OCI-LY7 (cell line): ENCODE measurements around the gene GCLC.

ENCODE experiments used
- EZH2phosphoT487 ChIP-seq: fragments of 200-600 bp; sonication (generic); IDR thresholded peaks from 2 replicates; pipeline ENCODE4 v1.6.1; 2018; ENCODE audit warnings: low read depth, borderline replicate concordance, mild to moderate bottlenecking, mixed run types, antibody characterized with exemption, low read length, moderate library complexity, mixed read lengths
- TF ChIP-seq, protein P1 (sequence below): fragments of 200-600 bp; sonication (generic); conservative IDR thresholded peaks from 2 replicates; pipeline ENCODE4 v1.5.1; 2014; ENCODE audit warnings: mild to moderate bottlenecking, antibody characterized with exemption, low read length, moderate library complexity, mixed read lengths

DNA sequence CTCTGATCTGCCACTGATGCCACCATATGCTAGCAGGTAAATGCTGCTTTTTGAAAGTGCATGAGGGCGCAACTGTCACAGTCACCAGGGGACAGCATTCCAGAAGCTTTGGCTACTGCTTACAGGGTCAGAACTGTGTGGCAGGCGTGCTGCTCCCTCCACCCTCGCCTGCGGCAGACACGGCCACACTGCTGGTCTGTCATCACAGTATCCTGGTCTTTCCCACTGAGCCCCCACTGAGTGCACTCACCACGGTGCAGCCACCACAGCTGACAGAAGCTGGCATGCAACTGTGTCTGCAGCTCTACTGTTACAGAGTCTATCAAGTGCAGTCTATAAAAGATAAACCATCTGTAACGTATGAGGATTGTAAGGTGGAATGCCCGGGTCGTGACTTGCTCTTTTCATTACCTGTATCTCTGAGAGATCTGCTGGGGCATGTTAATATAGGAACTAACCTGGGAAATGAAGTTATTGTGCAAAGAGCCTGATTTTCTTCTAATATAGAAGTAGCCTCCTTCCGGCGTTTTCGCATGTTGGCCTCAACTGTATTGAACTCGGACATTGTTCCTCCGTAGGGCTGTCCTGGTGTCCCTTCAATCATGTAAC is 24.5 kb downstream of the GCLC start:
- TF ChIP-seq EZH2phosphoT487: no peak
- TF ChIP-seq, protein P1, sequence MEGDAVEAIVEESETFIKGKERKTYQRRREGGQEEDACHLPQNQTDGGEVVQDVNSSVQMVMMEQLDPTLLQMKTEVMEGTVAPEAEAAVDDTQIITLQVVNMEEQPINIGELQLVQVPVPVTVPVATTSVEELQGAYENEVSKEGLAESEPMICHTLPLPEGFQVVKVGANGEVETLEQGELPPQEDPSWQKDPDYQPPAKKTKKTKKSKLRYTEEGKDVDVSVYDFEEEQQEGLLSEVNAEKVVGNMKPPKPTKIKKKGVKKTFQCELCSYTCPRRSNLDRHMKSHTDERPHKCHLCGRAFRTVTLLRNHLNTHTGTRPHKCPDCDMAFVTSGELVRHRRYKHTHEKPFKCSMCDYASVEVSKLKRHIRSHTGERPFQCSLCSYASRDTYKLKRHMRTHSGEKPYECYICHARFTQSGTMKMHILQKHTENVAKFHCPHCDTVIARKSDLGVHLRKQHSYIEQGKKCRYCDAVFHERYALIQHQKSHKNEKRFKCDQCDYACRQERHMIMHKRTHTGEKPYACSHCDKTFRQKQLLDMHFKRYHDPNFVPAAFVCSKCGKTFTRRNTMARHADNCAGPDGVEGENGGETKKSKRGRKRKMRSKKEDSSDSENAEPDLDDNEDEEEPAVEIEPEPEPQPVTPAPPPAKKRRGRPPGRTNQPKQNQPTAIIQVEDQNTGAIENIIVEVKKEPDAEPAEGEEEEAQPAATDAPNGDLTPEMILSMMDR: no peak
